GM19238 (cell line): ENCODE results near the gene RASA3.
"Not testable (repeated sequence)": the region's sequence is repeated elsewhere in the genome, so short reads cannot be mapped to it uniquely, and the experiment has no call there.

ENCODE experiments used
- DNase-seq: peaks from one replicate; pipeline ENCODE4 v3.0.0; 2011; ENCODE audit warnings: low spot score; ENCODE audit not compliant: insufficient read length

The RASA3 gene

GRCh38 chr13:114132419-114133121, at the start of gene RASA3:
Gene RASA3, minus strand, starts transcription at chr13:114132623. Its CDS starts 134 bp downstream, at chr13:114132489.
- peak; percentile 91 for DNase-seq

GRCh38 chr13:114179087-114179658, 46.8 kb upstream of the RASA3 start, which contains the start of gene CFAP97D2:
Gene CFAP97D2, plus strand, starts transcription at chr13:114179257. Its CDS starts 74 bp downstream, at chr13:114179331.
- DNase-seq, result no peak

GRCh38 chr13:114177245-114178010, 45.0 kb upstream of the RASA3 start:
- DNase-seq, result no peak

- not testable (repeated sequence) for DNase-seq
Observed at GRCh38 chr13:114176359-114176902, 44.0 kb upstream of the RASA3 start.

- DNase-seq, result no peak
Observed at GRCh38 chr13:114174529-114174961, 42.1 kb upstream of the RASA3 start.

GRCh38 chr13:114173745-114174144, 41.3 kb upstream of the RASA3 start:
- no peak for DNase-seq

- no peak for DNase-seq
Observed at GRCh38 chr13:114173272-114173671, 40.8 kb upstream of the RASA3 start.

GRCh38 chr13:114167885-114168284, 35.5 kb upstream of the RASA3 start:
- no peak for DNase-seq

GRCh38 chr13:114167426-114167825, 35.0 kb upstream of the RASA3 start:
- DNase-seq, result no peak

GRCh38 chr13:114166381-114167131, 34.1 kb upstream of the RASA3 start:
- no peak for DNase-seq

GRCh38 chr13:114164681-114165429, 32.4 kb upstream of the RASA3 start:
- no peak for DNase-seq

- DNase-seq, result no peak
Observed at GRCh38 chr13:114164053-114164452, 31.6 kb upstream of the RASA3 start.

- no peak for DNase-seq
Observed at GRCh38 chr13:114162533-114162922, 30.1 kb upstream of the RASA3 start.

- no peak for DNase-seq
Observed at GRCh38 chr13:114161644-114162532, 29.5 kb upstream of the RASA3 start.

GRCh38 chr13:114161028-114161556, 28.7 kb upstream of the RASA3 start:
- DNase-seq, result no peak

GRCh38 chr13:114158869-114159666, 26.6 kb upstream of the RASA3 start:
- not testable (repeated sequence) for DNase-seq

GRCh38 chr13:114157869-114158495, 25.6 kb upstream of the RASA3 start:
- DNase-seq, result no peak
